ENCODE measurements around the gene SLAMF1. TPM values are rescaled to one million over a fixed set of nuclear protein-coding genes. Genes with fewer than 3 reads are reported as not detected.

The SLAMF1 gene
- total RNA-seq, 6 experiments from 2014 or later, result 0.20 to 0.42 (median 0.28) TPM

- intact Hi-C loops (cut with DNase I), result no loop called here
- no peaks in the 10 kb centered on the region for H3K27me3 ChIP-seq
- no peak for TF ChIP-seq CTCF (IDR thresholded peaks at IDR 0.05)
- H3K36me3 ChIP-seq, result no peaks in the 10 kb centered on the region
- 67% methylated on average over 3 of the region's 3 CpGs for WGBS (ENCODE audit: insufficient coverage, low coverage, low lambda C conversion rate, missing lambda C conversion rate)
- no peaks in the 10 kb centered on the region for H3K9me3 ChIP-seq
- no peaks in the 10 kb centered on the region for H3K4me1 ChIP-seq
- DNase-seq (no peak), ATAC-seq (no peak)
- no peak overlapping the region for H3K27ac ChIP-seq
- no peak overlapping the region for H3K4me3 ChIP-seq
Measured at GRCh38 chr1:160623227-160623633, 23.6 kb downstream of the SLAMF1 start.

- H3K9me3 ChIP-seq, result no peaks in the 10 kb centered on the region
- ATAC-seq (no peak), DNase-seq (no peak)
- H3K36me3 ChIP-seq, result no peaks in the 10 kb centered on the region
- intact Hi-C loops (cut with DNase I), result no loop called here
- H3K4me3 ChIP-seq, result no peak overlapping the region
- no peaks in the 10 kb centered on the region for H3K27me3 ChIP-seq
- WGBS (ENCODE audit: insufficient coverage, low coverage, low lambda C conversion rate, missing lambda C conversion rate), result 73% methylated on average over 5 of the region's 5 CpGs
- no peak overlapping the region for H3K27ac ChIP-seq
- TF ChIP-seq POLR2A (IDR thresholded peaks at IDR 0.05) (no peak), CTCF (IDR thresholded peaks at IDR 0.05) (no peak)
- H3K4me1 ChIP-seq, result no peaks in the 10 kb centered on the region
Measured at GRCh38 chr1:160622501-160623226, 24.2 kb downstream of the SLAMF1 start.

GRCh38 chr1:160621633-160622413 lies 25.0 kb downstream of the SLAMF1 start:
- Histone ChIP-seq H3K36me3 (no peaks in the 10 kb centered on the region), H3K4me1 (no peaks in the 10 kb centered on the region), H3K27ac (no peak overlapping the region), H3K27me3 (no peaks in the 10 kb centered on the region), H3K9me3 (no peaks in the 10 kb centered on the region), H3K4me3 (no peak overlapping the region)
- no peak for TF ChIP-seq CTCF (IDR thresholded peaks at IDR 0.05)
- no peak for TF ChIP-seq POLR2A (IDR thresholded peaks at IDR 0.05)
- no peak for ATAC-seq
- no peak for DNase-seq
- intact Hi-C loops (cut with DNase I), result no loop called here
- 66% methylated on average over 5 of the region's 8 CpGs for WGBS (ENCODE audit: insufficient coverage, low coverage, low lambda C conversion rate, missing lambda C conversion rate)

GRCh38 chr1:160620942-160621632 lies 25.8 kb downstream of the SLAMF1 start:
- no peaks in the 10 kb centered on the region for H3K4me1 ChIP-seq
- TF ChIP-seq CTCF (IDR thresholded peaks at IDR 0.05), result no peak
- no peak for TF ChIP-seq POLR2A (IDR thresholded peaks at IDR 0.05)
- 100% methylated on average over 2 of the region's 5 CpGs for WGBS (ENCODE audit: insufficient coverage, low coverage, low lambda C conversion rate, missing lambda C conversion rate)
- intact Hi-C loops (cut with DNase I), result no loop called here
- H3K27me3 ChIP-seq, result no peaks in the 10 kb centered on the region
- ATAC-seq (no peak), DNase-seq (no peak)
- no peaks in the 10 kb centered on the region for H3K36me3 ChIP-seq
- H3K4me3 ChIP-seq, result no peak overlapping the region
- no peak overlapping the region for H3K27ac ChIP-seq
- no peaks in the 10 kb centered on the region for H3K9me3 ChIP-seq

Data from right lobe of liver (tissue), 6 donors.